ENCODE results near the gene IFIT1B. TPM values are rescaled to one million over a fixed set of nuclear protein-coding genes. Genes with fewer than 3 reads are reported as not detected.

Gene IFIT1B
- polyA plus RNA-seq, 1 donor (not counting 4 experiments of a cell fraction or from before 2014, with no cell fraction given) = not detected

- no peak overlapping the region for H3K9ac ChIP-seq (ENCODE audit: control insufficient read depth, extremely low read depth, insufficient read depth, low read length)
- H3K79me2 ChIP-seq (ENCODE audit: control insufficient read depth, insufficient read depth, low read length) = no peaks in the 10 kb centered on the region
- H3K4me1 ChIP-seq (ENCODE audit: control insufficient read depth, extremely low read depth, insufficient read depth, low read length) = peaks cover 34% of the 10 kb centered on the region
- no peak overlapping the region for H3K4me3 ChIP-seq (ENCODE audit: control insufficient read depth in 2 of 3, extremely low read depth in 1 of 3, insufficient read depth in 2 of 3, low read depth in 1 of 3, low read length in 3 of 3)
- DNase-seq (ENCODE audit: low read depth, low spot score) (no peak), FAIRE-seq (peak; percentile 59)
- H3K36me3 ChIP-seq (ENCODE audit: control insufficient read depth in 2 of 2, extremely low read depth in 1 of 2, insufficient read depth in 2 of 2, low read length in 2 of 2) = no peaks in the 10 kb centered on the region
- dilution Hi-C loops (cut with MboI; ENCODE audit: extremely low pct_ligation_motif_present, low sequenced_read_pairs) = no loop called here
- no peak for TF ChIP-seq CTCF (optimal IDR thresholded peaks at IDR 0.05 in 1 of 3, IDR thresholded peaks at IDR 0.05 in 1 of 3, conservative IDR thresholded peaks at IDR 0.05 in 1 of 3; ENCODE audit: extremely low read depth in 1 of 3, insufficient read depth in 2 of 3, low read length in 3 of 3)
- no peak for TF ChIP-seq EZH2 (IDR thresholded peaks at IDR 0.05; ENCODE audit: low read length)
- no peaks in the 10 kb centered on the region for H3K9me3 ChIP-seq (ENCODE audit: control insufficient read depth, low read depth, low read length)
- no peak overlapping the region for H2AFZ ChIP-seq (ENCODE audit: control insufficient read depth, low read length)
- no peaks in the 10 kb centered on the region for H3K9me1 ChIP-seq (ENCODE audit: control insufficient read depth, extremely low read depth, insufficient read depth, low read length)
- H4K20me1 ChIP-seq (ENCODE audit: control insufficient read depth, extremely low read depth, insufficient read depth, low read length) = no peaks in the 10 kb centered on the region
- H3K4me2 ChIP-seq (ENCODE audit: control insufficient read depth, extremely low read depth, insufficient read depth, low read depth, low read length) = peak overlapping the region; percentile 27
- H3K27ac ChIP-seq (ENCODE audit: control insufficient read depth, insufficient read depth, low read length) = no peak overlapping the region
- no peaks in the 10 kb centered on the region for H3K27me3 ChIP-seq (ENCODE audit: control insufficient read depth, extremely low read depth, insufficient read depth, low read length)
These were observed 49.8 kb downstream of the IFIT1B start for GRCh38 chr10:89427629-89428028.

GRCh38 chr10:89428877-89429276 is 51.0 kb downstream of the IFIT1B start:
- no peaks in the 10 kb centered on the region for H3K79me2 ChIP-seq (ENCODE audit: control insufficient read depth, insufficient read depth, low read length)
- H2AFZ ChIP-seq (ENCODE audit: control insufficient read depth, low read length) = no peak overlapping the region
- H3K4me1 ChIP-seq (ENCODE audit: control insufficient read depth, extremely low read depth, insufficient read depth, low read length) = peaks cover 34% of the 10 kb centered on the region
- H4K20me1 ChIP-seq (ENCODE audit: control insufficient read depth, extremely low read depth, insufficient read depth, low read length) = no peaks in the 10 kb centered on the region
- DNase-seq (ENCODE audit: low read depth, low spot score) (no peak), FAIRE-seq (no peak)
- dilution Hi-C loops (cut with MboI; ENCODE audit: extremely low pct_ligation_motif_present, low sequenced_read_pairs) = no loop called here
- no peak overlapping the region for H3K4me3 ChIP-seq (ENCODE audit: control insufficient read depth in 2 of 3, extremely low read depth in 1 of 3, insufficient read depth in 2 of 3, low read depth in 1 of 3, low read length in 3 of 3)
- no peak overlapping the region for H3K27ac ChIP-seq (ENCODE audit: control insufficient read depth, insufficient read depth, low read length)
- H3K4me2 ChIP-seq (ENCODE audit: control insufficient read depth, extremely low read depth, insufficient read depth, low read depth, low read length) = no peak overlapping the region
- H3K9me1 ChIP-seq (ENCODE audit: control insufficient read depth, extremely low read depth, insufficient read depth, low read length) = no peaks in the 10 kb centered on the region
- H3K27me3 ChIP-seq (ENCODE audit: control insufficient read depth, extremely low read depth, insufficient read depth, low read length) = no peaks in the 10 kb centered on the region
- H3K9ac ChIP-seq (ENCODE audit: control insufficient read depth, extremely low read depth, insufficient read depth, low read length) = no peak overlapping the region
- H3K9me3 ChIP-seq (ENCODE audit: control insufficient read depth, low read depth, low read length) = no peaks in the 10 kb centered on the region
- TF ChIP-seq CTCF (optimal IDR thresholded peaks at IDR 0.05 in 1 of 3, IDR thresholded peaks at IDR 0.05 in 1 of 3, conservative IDR thresholded peaks at IDR 0.05 in 1 of 3; ENCODE audit: extremely low read depth in 1 of 3, insufficient read depth in 2 of 3, low read length in 3 of 3) = no peak
- TF ChIP-seq EZH2 (IDR thresholded peaks at IDR 0.05; ENCODE audit: low read length) = no peak
- H3K36me3 ChIP-seq (ENCODE audit: control insufficient read depth in 2 of 2, extremely low read depth in 1 of 2, insufficient read depth in 2 of 2, low read length in 2 of 2) = no peaks in the 10 kb centered on the region
